ENCODE results near the gene RALGPS1.

The RALGPS1 gene

GRCh38 chr9:127079446-127080140 lies 165.0 kb downstream of the RALGPS1 start:
- no peak for DNase-seq (ENCODE audit: low read depth)

- no peak for DNase-seq (ENCODE audit: low read depth)
These were observed 166.9 kb downstream of the RALGPS1 start for GRCh38 chr9:127081250-127082185.

- no peak for DNase-seq (ENCODE audit: low read depth)
These were observed 168.8 kb downstream of the RALGPS1 start for GRCh38 chr9:127083138-127083980.

- no peak for DNase-seq (ENCODE audit: low read depth)
These were observed 169.8 kb downstream of the RALGPS1 start for GRCh38 chr9:127084076-127085039.

- no peak for DNase-seq (ENCODE audit: low read depth)
These were observed 170.6 kb downstream of the RALGPS1 start for GRCh38 chr9:127085186-127085585.

- no peak for DNase-seq (ENCODE audit: low read depth)
These were observed 172.2 kb downstream of the RALGPS1 start for GRCh38 chr9:127086771-127087170.

- no peak for DNase-seq (ENCODE audit: low read depth)
These were observed 172.8 kb downstream of the RALGPS1 start for GRCh38 chr9:127087411-127087810.

GRCh38 chr9:127087836-127088235 lies 173.3 kb downstream of the RALGPS1 start:
- DNase-seq (ENCODE audit: low read depth): no peak

- DNase-seq (ENCODE audit: low read depth): no peak
These were observed 174.4 kb downstream of the RALGPS1 start for GRCh38 chr9:127088724-127089615.

- no peak for DNase-seq (ENCODE audit: low read depth)
These were observed 175.1 kb downstream of the RALGPS1 start for GRCh38 chr9:127089631-127090081.

- DNase-seq (ENCODE audit: low read depth): no peak
These were observed 175.9 kb downstream of the RALGPS1 start for GRCh38 chr9:127090341-127090985.

GRCh38 chr9:127091526-127091925 lies 176.9 kb downstream of the RALGPS1 start:
- DNase-seq (ENCODE audit: low read depth): no peak

- DNase-seq (ENCODE audit: low read depth): peak; percentile 29
These were observed 177.5 kb downstream of the RALGPS1 start for GRCh38 chr9:127092041-127092608.

GRCh38 chr9:127093319-127094020 lies 178.9 kb downstream of the RALGPS1 start:
- DNase-seq (ENCODE audit: low read depth): no peak

- DNase-seq (ENCODE audit: low read depth): no peak
These were observed 180.8 kb downstream of the RALGPS1 start for GRCh38 chr9:127095411-127095810.

- DNase-seq (ENCODE audit: low read depth): no peak
These were observed 181.6 kb downstream of the RALGPS1 start for GRCh38 chr9:127096208-127096607.

GRCh38 chr9:127097683-127098082 lies 183.1 kb downstream of the RALGPS1 start:
- DNase-seq (ENCODE audit: low read depth): no peak

- no peak for DNase-seq (ENCODE audit: low read depth)
These were observed 184.5 kb downstream of the RALGPS1 start for GRCh38 chr9:127098916-127099553.

Measured in iris pigment epithelial cell (primary cell).